HG03439 (cell line): ENCODE data around the gene KRT78.

Experiments
- ATAC-seq: cut with Tn5 transposase; IDR thresholded peaks from one replicate; pipeline ENCODE4 v1.9.1; 2021; ENCODE audit warnings: mild to moderate bottlenecking, moderate library complexity; ENCODE audit not compliant: unreplicated experiment

The KRT78 gene

DNA sequence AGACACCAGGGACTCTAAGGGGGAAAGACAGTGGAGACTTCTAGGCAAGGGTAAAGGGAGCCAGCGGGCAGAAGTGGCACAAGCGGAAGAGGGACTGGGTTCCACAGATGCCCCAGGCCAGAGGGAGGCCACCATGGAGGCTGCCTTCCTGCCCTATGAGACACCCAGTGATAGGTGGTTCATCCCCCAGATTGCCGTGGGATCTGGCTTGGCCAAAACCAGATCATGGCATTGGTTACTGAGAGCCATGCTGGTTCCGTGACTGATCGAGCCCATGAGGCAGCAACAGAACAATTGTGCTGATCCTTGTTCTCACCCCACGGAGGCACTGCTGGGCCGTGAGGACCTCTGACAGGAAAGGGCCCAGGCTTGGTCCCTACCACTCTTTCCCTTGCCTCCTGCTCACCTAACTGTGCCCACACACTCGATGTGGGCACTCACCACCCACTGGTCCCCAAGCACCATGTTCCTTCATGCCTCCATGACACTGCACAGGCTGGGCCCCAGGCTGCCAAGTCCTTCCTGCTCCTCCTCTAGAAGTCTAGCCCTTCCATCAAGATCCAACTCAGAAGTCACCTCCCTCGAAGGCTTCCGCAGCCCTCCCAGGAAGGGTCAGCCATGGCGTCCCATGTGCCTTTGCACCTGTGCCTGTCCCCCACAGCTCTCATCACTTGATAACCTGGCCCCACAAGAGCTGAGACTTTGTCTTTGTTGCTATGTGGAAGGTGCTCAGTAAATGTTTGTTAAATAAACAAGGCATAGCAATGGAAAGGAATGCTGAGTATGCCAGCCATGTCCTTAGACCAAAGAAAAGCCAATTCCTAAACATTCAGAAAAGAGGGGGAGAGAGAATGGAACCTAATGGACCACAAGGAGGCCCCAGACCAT is 21.9 kb downstream of the KRT78 start:
- no peak for ATAC-seq

DNA sequence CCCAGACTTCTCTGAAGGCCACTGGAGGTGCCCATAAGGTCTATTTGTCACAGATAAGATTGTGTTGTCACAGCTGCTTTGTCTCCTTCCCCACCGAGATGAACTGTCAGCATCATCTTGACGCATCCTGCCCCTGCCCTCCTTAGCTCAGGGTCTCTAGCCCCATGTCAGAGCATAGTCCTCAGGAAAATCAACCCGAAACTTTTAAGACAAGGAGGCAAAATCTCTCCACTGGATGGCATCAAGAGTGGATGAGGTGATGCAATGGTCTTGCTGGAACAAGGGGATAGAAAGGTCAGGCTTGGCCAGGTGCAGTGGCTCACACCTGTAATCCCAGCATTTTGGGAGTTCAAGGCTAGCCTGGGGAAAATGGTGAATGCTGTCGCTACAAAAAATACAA is 22.8 kb downstream of the KRT78 start:
- no peak for ATAC-seq

DNA sequence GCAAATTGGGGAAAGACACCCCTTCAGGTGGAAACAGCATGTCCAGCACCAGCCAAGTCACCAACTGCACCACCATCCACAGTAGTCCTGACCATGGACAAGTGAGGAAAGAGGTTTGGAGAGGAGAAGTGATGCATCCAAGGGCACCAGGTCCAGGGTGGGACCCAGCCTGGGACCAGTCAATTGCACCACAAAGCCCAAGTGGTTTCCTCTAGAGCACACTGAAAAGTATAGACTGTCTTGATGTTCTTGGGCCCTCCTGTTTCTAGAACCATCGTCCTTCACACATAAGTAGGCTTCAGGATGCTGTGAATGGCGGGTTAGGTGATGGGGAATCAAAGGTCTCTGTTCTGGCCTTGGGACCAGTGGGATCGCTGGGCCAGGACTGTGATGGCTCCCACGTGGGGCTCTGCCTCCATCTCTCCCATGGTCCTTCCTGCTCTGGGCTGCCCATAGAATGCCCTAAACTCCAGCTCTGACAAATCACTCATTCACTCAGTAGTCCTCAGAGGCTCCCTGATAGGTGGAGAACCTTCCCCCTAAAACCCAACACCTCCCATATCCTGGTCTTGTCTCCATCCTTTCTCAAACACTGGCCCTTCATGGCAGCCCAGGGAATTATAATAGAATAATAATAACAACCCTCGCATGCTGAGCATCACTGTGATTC is 23.9 kb downstream of the KRT78 start:
- no peak for ATAC-seq

DNA sequence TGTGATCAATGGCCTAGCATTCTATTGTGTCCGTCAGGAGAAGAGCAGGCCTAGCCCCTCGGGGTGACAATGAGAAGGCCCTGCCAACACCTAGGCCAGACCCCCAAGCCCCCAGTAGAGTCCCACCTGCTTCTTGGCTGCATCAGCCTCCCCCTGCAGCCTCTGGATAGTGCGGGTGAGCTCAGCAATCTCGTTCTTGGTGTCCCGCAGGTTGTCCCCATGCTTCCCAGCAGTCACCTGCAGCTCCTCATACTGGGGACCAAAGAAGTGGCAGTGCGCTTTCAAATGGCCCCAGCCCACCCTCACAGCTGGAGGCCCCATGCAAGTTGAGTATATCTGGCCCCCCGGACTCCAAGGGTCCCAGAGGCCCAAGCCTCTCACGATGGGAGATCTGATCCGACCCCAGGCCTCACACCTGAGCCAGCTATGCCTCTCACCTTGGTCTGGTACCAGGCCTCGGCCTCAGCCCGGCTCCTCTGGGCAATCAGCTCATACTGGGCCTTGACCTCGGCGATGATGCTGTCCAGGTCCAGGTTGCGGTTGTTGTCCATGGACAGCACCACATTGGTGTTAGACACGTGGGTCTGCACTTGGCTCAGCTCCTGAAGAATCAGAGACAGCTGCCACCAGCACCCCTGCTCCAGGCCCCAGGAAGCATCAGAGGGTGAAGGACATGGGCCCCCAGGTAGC is 24.9 kb downstream of the KRT78 start:
- ATAC-seq = no peak

DNA sequence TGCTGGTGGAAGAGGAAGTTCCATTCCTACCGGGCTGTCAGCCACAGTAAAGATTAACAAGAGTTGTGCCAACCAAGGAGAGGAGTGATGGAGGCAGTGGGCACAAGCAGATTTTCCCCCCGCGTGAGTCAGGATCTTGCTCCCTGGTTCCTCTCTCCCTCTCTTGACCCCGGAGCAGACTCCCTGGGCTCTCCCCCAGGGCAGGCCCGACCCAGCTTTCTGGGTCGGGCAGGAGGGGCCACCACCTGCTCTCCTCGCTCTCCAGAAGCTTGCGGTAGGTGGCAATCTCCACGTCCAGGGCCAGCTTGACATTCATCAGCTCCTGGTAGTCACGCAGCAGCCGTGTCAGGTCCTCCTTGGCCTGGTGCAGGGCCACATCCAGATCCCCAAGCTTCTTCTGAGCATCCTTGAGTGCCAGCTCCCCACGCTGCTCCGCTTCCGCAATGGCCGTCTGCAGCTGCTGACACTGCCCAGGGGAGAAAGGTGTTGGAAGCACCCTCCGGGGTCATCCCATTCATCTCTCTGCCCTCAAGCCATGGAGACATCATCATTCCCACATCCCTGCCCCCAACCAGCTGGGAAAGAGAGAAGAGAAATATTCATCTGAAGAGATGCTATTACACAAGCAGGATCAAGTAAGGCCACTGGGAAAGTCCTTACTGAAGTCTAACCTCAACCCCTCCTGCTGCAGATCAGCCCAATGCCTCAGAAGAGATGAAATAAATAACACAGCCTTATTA is 25.9 kb downstream of the KRT78 start:
- ATAC-seq = no peak

DNA sequence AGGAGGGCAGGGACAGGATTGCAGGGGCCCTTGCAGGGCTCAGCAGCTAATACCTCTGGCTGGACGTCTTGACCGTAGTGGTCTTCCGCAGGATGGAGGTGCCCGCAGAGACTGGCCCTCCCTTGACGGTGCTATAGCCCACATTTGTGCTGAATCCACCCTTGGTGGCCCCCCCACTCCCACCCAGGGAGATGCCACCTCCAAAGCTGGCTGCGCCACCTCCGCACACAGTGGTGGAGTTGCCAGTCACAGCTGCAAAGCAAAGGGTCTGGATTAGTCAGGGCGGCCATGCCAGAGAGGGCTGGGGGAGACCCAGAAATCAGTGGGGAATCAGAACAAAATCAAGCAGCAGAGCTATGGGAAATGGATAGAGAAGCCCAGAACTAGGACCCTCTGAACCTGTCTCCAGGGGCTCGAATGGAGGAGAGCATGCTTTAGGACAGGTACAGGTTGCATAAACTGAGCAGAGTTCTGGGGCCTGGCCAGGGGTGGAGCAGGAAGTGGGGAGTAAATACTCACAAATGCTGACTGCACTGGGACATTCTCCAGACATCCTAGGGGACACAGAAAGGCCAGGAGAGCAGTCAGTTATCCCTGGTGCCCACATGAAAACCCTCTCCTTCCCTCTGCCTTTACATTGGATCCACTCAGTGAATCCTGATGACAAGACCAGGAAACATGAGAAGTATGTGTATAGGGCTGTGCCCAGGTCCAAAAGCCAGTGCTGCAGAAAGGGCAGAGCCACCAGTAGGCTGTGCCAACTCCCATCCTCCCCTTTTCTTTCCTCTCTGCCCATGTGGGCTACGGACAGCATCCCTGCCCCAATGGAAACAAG is 26.8 kb downstream of the KRT78 start:
- ATAC-seq = no peak

DNA sequence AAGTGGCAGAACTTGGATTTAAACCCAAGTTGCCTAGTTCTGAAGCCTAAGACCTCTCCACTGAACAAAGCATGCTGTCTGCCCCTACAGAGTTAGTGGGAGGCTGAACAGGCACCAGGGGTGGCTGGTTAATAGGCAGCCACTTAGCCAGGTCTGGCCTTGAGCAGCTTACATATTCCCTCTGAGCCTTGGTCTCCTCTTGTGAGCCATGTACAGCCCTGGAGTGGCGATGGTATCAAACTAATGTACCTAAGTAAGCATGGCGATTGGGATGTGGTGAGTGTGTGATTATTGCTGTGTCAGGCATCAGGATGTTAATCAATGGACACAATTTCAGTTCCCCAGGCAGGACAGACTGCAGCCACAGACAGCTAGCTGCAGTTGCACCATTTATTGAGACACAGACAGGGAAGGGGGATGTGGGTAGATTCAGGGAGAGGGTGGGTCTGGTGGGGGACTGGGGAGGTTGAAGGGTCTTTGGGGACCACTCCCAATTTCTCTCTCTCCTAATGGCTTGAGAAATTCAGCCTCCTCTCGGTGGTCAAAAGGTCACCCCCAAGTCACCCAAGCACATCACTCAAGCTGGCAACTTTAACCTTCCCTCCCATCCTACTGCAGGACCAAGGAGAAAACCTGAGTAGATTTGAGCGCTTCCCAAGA is 27.6 kb downstream of the KRT78 start:
- ATAC-seq = no peak

DNA sequence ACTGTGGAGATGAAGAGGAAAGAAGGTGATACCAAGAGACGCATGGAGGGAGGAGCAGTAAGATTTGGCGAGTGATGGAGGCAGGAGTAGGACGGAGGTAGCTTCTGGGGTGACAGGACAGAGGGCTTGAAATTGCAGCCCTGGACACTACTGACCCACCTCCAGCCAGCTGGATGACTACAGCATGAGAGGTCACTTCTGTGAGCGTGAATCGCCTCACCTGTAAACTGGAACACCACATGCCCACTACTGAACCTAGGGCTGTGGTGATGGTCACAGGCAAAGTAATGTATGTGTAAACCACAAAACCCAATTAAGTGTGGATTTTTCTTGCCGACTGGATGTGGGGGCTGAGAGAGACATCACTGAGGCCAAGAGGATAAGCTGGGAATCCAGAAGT is 28.3 kb downstream of the KRT78 start:
- no peak for ATAC-seq

DNA sequence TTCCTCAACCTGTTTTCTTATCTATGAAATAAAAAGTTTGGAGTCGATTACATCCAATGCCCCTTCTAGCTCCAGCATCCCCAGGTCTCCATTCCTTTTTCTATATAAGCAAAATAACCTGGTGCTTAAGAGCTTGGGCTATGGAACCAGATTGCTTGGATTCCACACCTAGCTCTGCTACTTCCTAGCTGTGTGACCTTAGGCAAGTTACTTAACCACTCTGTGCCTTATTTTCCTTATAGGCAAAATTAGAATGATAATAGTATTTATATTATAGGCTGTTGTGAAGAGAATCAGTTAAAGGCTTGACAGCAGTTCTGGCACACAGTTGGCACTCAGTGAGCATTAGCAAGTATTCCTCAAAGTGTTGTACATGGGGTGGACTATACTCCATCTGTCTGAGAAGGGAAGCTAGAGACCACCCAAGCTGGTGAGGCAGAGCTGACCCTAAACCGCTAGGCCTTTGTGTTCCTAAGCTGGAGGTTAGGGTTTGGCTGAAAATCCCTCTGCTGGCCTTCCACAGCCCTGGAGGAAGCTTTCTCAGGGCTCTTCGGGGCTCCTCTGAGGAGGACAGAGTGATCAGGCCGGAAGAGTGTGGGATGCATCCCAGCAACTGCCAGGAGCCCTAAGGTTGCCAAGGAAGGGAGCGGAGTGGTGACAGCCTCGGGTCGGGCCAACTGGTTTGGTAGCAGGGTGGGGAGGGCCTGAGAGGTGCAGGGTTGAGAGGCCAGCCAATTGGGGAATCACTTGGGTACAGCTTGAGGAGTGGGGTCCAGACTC is 28.9 kb downstream of the KRT78 start:
- no peak for ATAC-seq

DNA sequence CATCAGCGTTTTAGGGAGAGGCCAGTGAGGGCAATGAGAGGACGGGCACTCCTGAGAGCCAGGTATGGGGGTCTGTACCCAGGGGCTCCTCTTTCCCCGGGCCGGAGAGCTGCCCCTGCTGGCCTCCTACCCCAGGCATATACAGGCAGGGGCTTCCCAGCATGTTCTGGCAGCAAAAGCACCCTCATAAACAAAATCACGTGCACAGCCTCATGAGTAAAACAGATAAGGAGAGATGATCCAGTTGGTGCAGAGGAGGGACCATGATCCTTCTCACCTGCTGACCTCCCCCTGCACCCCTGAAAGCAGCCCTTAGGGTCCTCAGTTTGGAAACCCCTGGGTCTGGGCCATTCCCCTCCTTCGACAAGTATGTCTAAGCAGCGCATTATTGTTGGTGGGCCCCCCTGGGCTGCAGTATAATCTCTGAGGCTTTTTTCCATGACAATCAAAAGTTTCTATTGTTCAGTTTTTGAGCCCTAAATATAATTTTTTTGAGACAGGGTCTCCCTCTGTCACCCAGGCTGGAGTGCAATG is 29.8 kb downstream of the KRT78 start:
- ATAC-seq = no peak

DNA sequence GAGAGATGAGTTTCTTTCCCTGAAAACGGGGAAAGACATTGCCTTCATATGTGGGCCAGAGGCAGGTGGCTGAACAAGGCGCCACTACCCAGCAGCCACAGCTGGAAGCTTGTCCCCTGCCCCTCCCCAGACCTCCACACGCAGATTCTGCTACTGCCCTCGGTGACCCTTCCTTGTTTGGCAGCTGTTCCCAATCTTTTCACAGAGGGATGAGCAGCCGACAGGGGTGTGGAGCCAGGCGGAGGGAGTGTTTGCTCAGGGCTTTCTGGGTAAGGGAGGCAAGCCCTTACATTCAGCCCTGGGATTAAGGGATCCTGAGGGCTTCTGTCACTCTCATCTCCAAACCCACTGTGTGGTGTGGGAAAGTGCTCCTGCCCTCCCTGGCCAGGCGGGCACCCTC is 30.4 kb downstream of the KRT78 start:
- ATAC-seq = no peak

DNA sequence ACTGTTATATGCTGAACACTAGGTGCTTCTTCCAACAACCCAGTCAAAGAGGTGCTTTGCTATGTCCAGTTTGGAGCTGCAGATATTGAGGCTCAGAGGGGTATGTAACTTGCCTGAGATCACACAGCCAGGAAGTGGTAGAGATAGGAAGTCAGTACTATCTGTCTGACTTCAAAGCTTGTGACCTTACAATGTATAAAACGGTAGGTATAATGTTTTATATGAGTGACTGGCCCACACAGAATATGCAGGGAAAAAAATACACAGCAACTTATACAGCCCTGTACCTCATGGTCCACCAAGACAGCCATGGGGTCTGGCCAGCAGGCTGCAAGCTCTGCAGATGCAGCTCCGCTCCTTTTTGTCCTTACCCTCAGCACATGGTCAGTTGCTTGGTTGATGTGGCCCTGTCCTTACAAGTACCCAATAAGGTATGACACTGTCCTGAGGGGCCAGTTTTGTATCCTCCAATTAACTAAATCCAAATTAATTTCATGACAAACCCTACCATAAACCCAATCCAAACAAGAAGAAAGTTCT is 31.0 kb downstream of the KRT78 start:
- no peak for ATAC-seq

DNA sequence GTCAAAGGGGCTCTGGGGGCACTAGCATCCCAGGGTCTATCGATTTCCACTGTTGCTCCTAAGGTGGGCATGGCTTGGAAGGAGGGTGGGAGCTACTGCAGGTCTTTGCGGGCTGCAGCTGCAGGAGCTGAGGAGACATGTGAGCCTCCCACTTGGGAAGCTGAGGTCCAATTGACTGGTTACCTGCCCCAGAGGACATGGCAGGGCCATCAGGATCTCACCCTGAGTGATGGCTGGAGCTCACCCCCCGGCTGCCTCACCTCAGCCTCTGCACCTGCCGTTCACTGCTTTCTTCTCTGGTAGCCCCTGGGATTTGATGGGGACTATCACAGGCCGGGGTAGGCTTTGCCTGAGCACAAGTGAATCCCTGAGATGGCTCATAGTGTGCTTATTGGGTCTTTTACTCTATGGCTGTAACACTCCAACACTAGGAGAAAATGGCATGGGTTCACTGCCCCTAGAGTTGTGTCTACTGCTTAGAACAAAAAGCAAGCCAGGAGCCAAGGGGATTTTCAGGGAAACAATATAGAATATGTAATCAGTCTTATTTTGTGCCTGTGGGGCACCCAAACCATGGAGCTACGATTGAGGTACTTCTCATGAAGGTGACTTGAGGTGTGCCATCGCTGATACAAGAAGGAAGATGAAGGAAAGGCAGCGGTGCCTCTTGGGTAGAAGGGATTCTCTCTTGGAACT is 31.6 kb downstream of the KRT78 start:
- ATAC-seq = no peak

DNA sequence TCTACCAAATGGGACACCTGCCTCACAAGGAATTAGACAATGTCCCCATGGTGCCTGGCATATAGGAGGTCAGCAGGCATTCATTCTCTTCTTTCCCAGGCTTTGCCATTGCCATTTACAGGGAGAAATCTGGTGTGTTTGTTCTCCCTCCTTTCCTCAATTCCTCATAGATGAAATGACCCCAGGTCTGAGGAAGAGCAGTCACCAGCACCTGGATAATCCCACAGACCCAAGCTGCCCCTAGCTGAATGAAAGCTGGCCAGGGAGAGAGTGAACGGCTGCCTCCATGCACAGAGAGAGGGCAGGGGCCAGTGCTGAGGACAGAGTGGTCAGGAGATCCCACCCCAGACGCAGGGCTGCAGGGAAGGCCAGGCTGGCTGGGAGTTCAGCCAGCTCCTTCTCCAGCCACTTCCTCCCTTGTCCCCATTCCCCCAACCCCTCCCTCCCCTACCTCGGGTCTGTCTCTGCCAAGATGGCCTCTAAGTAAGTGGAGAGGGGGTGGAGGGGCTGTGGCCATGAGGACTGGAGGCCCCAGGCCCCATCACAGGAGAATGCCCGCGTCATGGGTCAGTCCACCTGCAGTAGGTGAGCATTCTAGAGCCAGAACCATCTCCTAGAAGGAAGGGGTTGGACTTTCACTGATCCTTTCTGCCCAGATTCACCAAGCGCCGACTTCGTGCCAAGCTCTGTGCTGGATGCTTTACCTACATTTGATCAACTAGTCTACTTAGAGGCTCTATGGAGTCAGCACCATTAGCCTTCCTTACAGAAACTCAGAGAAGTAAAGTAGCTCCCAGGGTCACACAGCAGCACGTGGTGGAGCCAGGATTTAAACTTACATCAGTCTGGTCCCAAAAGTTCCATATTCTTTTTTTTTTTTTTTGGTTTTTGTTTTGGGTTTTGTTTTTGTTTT is 32.9 kb downstream of the KRT78 start:
- ATAC-seq = no peak

DNA sequence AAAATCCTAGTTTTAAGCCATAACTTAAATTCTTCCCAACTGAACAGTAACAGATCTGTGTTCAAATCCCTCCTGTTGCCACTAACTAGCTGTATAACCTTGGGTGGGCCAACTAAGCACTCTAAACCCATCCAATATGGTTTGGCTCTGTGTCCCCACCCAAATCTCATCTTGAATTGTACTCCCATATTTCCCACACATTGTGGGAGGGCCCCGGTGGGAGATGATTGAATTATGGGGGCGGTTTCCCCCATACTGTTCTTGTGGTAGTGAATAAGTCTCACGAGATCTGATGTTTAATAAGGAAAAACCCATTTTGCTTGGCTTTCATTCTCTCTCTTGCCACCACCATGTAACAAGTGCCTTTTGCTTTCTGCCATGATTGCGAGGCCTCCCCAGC is 33.6 kb downstream of the KRT78 start:
- no peak for ATAC-seq

DNA sequence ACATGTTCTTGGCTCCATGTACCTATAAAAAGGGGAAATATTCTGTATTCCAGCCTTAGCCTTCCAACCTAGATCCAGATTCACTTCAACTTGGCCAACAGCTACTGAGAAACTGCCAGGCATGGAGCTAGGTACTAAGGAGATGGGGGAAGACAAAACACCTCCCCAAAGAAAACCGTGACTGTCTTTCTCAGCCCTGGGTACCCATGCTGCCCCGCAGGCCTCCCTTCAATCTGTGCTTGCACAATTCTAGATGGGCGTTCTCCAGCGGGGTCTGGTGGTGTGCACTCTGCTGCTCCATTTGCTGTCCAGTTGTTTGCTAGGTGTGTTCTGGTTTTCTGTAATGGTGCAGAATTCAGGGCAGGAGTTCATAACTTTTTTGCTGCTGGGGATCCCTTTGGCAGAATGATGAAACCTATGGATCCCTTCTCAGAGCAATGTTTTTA is 34.1 kb downstream of the KRT78 start:
- ATAC-seq = no peak
